Nephron progenitor cell (in vitro differentiated cells): ENCODE measurements around the gene CX3CL1.

Experiments used
- DNase-seq: peaks from one replicate; pipeline ENCODE4 v3.0.0; 2021
- H3K27ac Mint-ChIP-seq: 2 replicates; pipeline ENCODE4 v1.8.0; 2021; ENCODE audit warnings: mild to moderate bottlenecking, moderate library complexity, mixed read lengths
- H3K27me3 Mint-ChIP-seq: 2 replicates; pipeline ENCODE4 v1.8.0; 2021; ENCODE audit warnings: mild to moderate bottlenecking, low read depth, mixed read lengths; ENCODE audit not compliant: poor library complexity
- H3K36me3 Mint-ChIP-seq: 2 replicates; pipeline ENCODE4 v1.8.0; 2021; ENCODE audit warnings: low read depth, mixed read lengths
- H3K4me1 Mint-ChIP-seq: 2 replicates; pipeline ENCODE4 v1.8.0; 2021; ENCODE audit warnings: mixed read lengths
- H3K4me3 Mint-ChIP-seq: 2 replicates; pipeline ENCODE4 v1.8.0; 2021; ENCODE audit warnings: mild to moderate bottlenecking, moderate library complexity, mixed read lengths
- H3K9me3 Mint-ChIP-seq: 2 replicates; pipeline ENCODE4 v1.8.0; 2021; ENCODE audit warnings: mild to moderate bottlenecking, moderate library complexity, mixed read lengths
- TF ChIP-seq, protein P1 (sequence below): fragments of 200-600 bp; sonication (generic); IDR thresholded peaks from 2 replicates; pipeline ENCODE4 v1.5.0; 2021; ENCODE audit warnings: antibody characterized with exemption

The CX3CL1 gene

DNA sequence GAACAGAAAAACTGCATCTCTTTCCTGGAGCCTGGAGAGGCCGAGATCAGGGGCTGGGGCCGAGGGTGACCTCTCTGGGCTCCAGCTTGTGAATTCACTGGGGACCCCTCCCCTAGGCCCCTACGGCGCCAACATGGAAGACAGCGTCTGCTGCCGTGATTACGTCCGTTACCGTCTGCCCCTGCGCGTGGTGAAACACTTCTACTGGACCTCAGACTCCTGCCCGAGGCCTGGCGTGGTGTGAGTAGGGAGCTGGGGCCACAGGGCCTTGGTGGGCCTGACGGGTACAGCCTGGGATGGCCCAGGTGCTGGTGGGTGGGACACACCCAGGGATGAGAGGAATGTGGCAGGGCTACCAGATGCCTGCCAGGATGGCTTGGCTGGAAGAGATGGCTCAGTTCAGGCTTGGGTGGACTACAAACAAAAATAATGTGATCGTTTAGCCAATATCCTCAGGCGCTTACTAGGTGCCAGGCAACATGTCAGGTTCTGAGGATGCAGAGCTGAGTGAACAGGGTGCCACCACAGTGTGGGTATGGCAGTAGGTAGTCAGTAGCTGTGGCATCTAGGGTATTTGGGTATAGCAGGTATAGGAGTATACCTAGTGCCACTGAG is 11.9 kb upstream of the CX3CL1 start:
- H3K9me3 Mint-ChIP-seq, result no peaks in the 10 kb centered on the region
- no peaks in the 10 kb centered on the region for H3K36me3 Mint-ChIP-seq
- TF ChIP-seq, protein P1, sequence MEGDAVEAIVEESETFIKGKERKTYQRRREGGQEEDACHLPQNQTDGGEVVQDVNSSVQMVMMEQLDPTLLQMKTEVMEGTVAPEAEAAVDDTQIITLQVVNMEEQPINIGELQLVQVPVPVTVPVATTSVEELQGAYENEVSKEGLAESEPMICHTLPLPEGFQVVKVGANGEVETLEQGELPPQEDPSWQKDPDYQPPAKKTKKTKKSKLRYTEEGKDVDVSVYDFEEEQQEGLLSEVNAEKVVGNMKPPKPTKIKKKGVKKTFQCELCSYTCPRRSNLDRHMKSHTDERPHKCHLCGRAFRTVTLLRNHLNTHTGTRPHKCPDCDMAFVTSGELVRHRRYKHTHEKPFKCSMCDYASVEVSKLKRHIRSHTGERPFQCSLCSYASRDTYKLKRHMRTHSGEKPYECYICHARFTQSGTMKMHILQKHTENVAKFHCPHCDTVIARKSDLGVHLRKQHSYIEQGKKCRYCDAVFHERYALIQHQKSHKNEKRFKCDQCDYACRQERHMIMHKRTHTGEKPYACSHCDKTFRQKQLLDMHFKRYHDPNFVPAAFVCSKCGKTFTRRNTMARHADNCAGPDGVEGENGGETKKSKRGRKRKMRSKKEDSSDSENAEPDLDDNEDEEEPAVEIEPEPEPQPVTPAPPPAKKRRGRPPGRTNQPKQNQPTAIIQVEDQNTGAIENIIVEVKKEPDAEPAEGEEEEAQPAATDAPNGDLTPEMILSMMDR, result no peak
- no peak for DNase-seq
- H3K4me3 Mint-ChIP-seq, result no peak overlapping the region
- H3K27ac Mint-ChIP-seq, result peak overlapping the region; percentile 48
- H3K27me3 Mint-ChIP-seq, result peaks cover 22% of the 10 kb centered on the region
- no peaks in the 10 kb centered on the region for H3K4me1 Mint-ChIP-seq

DNA sequence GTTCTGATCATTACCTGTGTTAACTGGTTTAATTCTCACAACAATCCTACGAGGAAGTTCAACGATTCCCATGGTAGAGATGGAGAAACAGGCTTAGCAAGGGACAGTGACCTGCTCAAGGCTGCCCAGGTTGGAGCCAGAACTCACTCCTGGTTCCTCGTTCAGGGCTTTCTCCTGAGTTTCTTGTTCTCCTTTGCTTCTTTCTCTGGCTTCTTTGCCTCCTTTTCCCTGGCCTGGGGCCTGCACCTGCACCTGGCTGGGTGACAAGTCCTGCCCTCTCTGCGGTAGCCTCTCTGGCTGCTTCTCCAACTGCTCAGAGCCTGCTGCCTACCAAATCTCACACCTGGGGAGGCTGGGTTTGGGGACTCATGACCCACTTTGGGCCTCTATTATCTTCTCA is 10.9 kb upstream of the CX3CL1 start:
- no peaks in the 10 kb centered on the region for H3K9me3 Mint-ChIP-seq
- no peaks in the 10 kb centered on the region for H3K36me3 Mint-ChIP-seq
- TF ChIP-seq, protein P1, result no peak
- no peak overlapping the region for H3K4me3 Mint-ChIP-seq
- no peak overlapping the region for H3K27ac Mint-ChIP-seq
- no peak for DNase-seq
- peaks cover 22% of the 10 kb centered on the region for H3K27me3 Mint-ChIP-seq
- H3K4me1 Mint-ChIP-seq, result no peaks in the 10 kb centered on the region

DNA sequence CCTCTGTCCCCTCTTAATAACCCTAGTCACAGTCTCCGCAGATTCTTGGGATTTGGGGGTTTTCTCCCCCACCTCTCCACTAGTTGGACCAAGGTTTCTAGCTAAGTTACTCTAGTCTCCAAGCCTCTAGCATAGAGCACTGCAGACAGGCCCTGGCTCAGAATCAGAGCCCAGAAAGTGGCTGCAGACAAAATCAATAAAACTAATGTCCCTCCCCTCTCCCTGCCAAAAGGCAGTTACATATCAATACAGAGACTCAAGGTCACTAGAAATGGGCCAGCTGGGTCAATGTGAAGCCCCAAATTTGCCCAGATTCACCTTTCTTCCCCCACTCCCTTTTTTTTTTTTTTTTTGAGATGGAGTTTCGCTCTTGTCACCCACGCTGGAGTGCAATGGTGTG is 8.1 kb upstream of the CX3CL1 start:
- TF ChIP-seq, protein P1, result no peak
- H3K9me3 Mint-ChIP-seq, result no peaks in the 10 kb centered on the region
- DNase-seq, result no peak
- H3K27ac Mint-ChIP-seq, result no peak overlapping the region
- H3K4me3 Mint-ChIP-seq, result no peak overlapping the region
- peaks cover 22% of the 10 kb centered on the region for H3K27me3 Mint-ChIP-seq
- no peaks in the 10 kb centered on the region for H3K36me3 Mint-ChIP-seq
- no peaks in the 10 kb centered on the region for H3K4me1 Mint-ChIP-seq

DNA sequence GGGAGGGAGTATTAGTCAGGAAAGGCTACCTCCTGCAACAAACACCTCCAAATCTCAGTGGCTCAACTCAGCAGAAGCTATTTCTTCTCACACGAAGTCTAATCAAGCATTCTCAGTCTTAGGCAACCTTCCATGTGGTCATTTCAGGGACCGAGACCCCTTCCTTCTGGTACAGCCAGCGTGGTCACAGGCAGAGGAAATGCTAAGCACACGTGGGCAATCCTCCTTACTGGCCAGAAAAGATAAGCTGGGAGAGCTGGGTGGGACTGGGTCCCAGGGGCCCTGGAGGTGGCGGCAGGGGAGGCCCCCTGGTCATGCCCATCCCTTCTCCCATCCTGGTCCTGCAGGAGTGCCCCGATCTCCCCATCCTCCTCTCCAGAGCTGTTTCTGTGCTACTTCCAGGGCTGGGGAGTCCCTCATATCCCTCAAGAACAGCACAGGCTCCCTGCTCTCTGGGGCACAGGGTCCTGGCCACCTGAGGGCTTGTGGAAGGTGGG is 5.7 kb upstream of the CX3CL1 start:
- peaks cover 26% of the 10 kb centered on the region for H3K27me3 Mint-ChIP-seq
- H3K9me3 Mint-ChIP-seq, result no peaks in the 10 kb centered on the region
- no peaks in the 10 kb centered on the region for H3K36me3 Mint-ChIP-seq
- H3K4me3 Mint-ChIP-seq, result no peak overlapping the region
- TF ChIP-seq, protein P1, result no peak
- no peak for DNase-seq
- H3K27ac Mint-ChIP-seq, result no peak overlapping the region
- H3K4me1 Mint-ChIP-seq, result no peaks in the 10 kb centered on the region

DNA sequence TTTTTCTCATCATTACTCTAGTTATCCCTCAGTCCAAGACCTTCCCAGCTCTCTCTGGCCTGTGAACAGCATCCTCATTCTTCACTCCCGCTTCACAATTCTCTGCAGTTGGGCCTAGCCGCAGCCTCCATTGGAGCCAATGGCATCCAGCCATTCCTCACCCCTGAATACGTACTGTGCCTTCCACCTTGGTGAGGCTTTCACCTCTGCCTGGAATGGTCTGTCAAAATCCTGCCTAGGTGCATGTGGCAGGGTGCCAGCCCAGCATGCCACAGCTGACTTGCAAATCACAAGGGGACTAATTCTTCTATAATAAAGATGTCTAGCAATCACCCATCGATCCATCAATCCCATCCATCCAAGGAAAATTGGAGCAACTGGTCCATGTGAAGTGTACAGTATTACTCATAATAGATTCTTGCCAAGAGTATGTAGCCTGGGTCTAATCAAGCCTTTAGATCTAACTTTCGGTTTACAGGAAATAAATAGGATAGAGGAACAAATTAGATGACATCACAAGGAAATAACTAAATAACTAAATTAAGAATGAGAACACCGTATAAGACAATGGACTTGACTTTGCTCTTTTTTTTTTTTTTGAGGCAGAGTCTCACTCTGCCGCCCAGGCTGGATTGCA is 5.1 kb upstream of the CX3CL1 start:
- Mint-ChIP-seq H3K36me3 (no peaks in the 10 kb centered on the region), H3K4me3 (no peak overlapping the region), H3K27ac (no peak overlapping the region), H3K9me3 (no peaks in the 10 kb centered on the region), H3K27me3 (peaks cover 21% of the 10 kb centered on the region), H3K4me1 (no peaks in the 10 kb centered on the region)
- DNase-seq, result no peak
- TF ChIP-seq, protein P1, result no peak
